GM18499 (cell line): ENCODE measurements around the gene MPC1.
"Not testable (repeated sequence)": the region's sequence is repeated elsewhere in the genome, so short reads cannot be mapped to it uniquely, and the experiment has no call there.

Source experiments
- ATAC-seq: cut with Tn5 transposase; IDR thresholded peaks from one replicate; pipeline ENCODE4 v1.9.1; 2021; ENCODE audit warnings: moderate number of reproducible peaks; ENCODE audit not compliant: insufficient read depth, unreplicated experiment

MPC1 gene

DNA sequence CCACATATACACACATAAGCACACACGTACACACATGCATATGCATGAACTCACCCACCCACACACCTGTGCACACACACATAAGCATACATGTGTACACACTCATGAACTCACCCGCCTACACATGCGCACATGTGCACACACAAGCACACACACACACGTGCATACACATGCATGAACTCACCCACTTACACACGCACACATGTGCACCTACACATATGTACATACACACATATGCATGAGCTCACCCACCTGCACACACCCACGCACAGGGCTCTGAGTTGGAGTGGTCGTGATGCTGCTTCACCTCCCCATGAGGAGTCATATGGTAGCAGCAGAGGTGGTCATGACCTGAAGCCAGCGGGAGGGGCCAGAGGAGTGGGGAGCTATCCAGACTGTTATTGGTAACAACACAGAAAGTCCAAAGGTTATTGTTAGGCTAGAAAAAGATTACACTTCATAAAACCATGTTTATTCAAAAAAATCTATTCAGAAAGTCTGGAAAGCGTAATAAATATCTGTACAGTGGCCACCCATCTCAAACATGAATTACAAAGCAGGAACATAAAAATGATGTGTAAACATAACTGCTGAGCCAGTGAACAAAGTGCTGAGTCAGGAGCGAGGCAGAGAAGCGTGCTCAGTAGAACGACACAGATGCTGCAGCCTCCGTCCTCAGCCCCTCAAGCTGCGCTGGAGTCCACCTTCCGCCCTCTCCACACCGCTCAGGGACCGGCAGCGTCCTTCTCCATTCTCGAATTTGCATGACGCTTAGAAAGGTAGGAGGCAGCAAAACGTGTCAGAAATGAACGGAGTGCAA is 26.4 kb upstream of the MPC1 start:
- no peak for ATAC-seq

DNA sequence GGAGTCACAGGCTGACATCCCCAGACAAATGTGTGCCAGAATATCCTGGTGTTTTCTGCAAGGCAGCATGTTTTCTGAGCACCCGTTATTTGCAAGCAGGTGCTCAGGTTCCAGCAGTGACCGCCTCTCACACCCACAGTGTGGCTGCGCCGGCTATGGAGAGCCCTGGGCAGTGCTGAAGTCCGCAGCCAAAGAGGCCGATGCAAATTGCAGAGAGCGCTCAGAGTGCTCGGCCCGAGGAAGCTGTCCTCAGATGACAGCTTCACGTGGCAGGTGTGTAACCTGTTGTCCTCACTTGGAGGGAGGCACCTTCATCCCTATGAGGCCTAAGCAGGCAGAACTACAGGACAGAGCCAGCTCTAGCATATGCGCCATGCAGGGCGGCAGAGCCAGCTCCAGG is 23.5 kb upstream of the MPC1 start:
- no peak for ATAC-seq

GRCh38 chr6:166405386-166405785 is 22.6 kb upstream of the MPC1 start:
- no peak for ATAC-seq

DNA sequence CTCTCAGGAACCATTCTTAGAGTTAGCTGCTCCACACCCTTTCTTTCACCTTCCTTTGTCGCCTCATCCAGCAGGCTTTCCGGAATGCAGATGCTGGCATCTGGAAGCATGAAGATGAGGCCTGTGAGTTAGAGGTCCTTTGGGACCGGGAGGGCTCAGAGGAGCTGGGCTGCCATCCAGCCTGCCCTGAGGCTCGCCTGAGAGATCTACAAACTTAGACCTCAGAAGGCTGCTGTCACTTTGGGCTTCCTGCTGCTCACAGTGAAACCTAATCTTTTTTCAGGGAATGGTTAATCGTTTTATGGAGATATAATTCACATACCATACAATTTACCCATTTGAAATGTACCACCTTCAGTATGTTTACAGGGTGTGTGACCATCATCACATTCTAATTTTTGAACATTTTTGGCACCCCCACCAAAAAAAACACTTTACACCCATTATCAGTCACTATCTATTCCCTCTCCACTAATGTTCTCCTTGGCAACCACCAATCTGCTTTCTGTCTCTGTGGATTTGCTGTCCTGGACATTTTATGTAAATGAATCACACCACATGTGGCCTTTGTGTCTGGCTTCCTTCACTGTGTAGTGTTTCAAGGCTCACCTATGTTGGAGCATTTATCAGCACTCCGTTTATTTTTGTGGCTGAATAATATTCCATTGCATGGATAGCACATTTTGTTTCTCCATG is 20.0 kb upstream of the MPC1 start:
- no peak for ATAC-seq

GRCh38 chr6:166400649-166401250 is 18.0 kb upstream of the MPC1 start:
- ATAC-seq = not testable (repeated sequence)

- no peak for ATAC-seq
Measured at GRCh38 chr6:166400181-166400580, 17.4 kb upstream of the MPC1 start.

DNA sequence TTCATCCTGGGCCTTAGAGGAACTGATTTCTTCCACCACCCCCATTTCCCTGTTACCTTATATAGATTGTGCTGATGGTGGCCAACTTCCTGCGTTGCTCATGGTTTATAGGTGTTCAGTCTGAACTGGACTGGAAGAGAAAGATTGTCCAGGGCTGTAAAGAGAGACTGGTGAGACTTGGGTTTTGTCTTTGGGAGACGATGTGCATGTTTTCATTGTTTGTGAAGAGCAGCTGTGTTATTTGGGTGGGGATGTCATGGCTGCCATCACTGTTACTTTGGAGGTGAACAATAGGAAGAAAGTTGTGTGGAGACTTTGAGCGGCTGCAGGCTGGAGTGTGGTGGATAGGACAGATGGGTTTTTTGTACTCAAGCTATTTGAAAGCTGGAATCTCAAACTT is 15.6 kb upstream of the MPC1 start:
- ATAC-seq = no peak

DNA sequence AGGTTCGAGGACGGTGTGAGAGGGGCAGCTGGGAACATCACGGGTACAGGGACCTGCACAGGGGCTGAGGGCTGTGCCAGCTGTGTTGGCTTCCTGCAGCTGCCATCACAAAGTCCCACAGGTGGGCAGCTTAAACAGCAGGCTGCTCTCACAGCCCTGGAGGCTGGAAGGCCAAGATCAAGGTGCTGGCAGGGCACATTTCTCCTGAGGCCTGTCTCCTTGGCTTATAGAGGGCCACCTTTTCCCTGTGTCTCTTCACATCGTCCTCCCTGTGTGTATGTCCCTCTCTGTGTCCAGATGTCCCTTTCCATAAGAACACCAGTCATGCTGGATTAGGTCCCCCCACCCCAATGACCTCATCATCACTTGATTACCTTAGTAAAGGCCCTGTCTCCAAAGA is 15.1 kb upstream of the MPC1 start:
- no peak for ATAC-seq

- no peak for ATAC-seq
Measured at GRCh38 chr6:166395778-166396177, 13.0 kb upstream of the MPC1 start.

- no peak for ATAC-seq
Measured at GRCh38 chr6:166395351-166395750, 12.6 kb upstream of the MPC1 start.

DNA sequence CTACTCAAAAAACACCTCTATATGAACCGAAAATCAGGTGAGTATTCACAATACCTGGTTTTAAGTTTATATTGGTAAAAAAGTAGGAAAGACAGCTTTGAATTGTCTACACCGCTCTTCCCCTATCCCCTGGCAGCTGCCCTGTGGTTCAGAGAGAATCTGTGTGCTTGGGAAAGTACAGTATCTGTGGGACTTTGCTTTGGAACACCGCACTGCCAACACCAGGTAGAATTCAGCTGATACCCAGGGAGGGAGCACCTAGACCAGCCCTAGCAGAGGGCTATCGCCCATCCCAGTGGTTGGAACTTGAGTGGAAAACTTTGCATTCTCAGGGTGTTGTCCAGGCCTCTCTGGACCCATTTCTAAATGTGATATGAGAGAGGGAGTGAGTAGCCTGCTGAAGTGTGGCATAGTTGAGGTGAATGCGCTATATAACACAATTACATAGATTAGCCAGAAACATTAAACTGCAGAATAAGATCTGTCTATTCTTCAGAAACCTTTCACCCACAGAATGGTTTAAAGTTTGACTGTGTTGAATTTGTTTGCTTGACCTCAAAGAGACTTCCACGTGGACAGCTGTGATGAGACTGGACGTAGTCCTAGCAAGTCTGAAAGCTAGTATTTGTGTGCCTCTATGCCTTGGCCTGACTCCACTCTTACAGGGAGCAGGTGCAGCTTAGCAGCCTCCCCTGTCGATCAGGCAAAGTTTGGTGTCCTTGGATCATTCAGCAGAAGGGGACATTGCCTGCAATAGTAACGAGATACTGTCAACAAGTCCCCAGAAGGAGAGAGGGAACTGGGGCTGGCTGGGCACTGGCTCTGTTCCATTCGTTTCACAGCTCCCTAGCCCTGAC is 11.5 kb upstream of the MPC1 start:
- ATAC-seq = no peak

DNA sequence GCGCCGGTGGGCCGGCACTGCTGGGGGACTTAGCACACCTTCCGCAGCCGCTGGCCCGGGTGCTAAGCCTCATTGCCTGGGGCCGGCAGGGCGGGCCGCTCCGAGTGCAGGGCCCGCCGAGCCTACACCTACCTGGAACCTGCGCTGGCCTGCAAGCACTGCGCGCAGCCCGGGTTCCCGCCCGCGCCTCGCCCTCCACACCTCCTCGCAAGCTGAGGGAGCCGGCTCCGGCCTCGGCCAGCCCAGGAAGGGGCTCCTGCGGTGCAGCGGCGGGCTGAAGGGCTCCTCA is 10.7 kb upstream of the MPC1 start:
- ATAC-seq = no peak

GRCh38 chr6:166392755-166393534 is 10.2 kb upstream of the MPC1 start:
- not testable (repeated sequence) for ATAC-seq

GRCh38 chr6:166389119-166389518 is 6.4 kb upstream of the MPC1 start:
- ATAC-seq = no peak

GRCh38 chr6:166388290-166389004 is 5.7 kb upstream of the MPC1 start:
- no peak for ATAC-seq

DNA sequence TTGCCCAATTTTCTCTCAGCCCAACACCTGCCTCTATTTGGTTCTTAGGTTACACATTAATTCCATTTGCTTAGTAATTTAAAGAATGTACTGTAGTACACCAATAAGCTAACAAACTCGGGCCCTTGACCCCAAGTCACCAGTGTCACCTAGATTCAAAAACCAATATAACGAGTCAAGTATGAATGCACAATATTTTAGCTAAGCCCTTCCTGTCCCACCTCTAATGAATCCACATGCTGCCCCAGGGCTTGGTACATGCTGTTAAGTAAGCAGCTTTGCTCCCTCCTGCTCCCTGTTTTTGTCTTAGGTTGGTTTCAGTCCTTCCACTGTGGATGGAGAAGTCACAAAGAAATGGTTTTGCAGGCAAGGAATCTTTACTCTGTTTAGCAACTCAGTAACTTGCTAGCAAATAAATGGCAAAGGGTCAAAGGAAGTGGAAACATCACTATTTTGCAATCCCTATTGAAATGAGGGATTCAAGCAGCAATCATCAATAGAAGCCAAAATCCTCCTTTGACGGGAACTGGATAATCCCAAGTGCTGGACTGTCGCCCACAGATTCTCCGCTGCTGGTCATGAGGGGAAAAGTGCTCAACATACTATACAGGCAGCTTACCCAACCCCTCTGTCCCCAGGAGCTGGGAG is 5.0 kb upstream of the MPC1 start:
- no peak for ATAC-seq

DNA sequence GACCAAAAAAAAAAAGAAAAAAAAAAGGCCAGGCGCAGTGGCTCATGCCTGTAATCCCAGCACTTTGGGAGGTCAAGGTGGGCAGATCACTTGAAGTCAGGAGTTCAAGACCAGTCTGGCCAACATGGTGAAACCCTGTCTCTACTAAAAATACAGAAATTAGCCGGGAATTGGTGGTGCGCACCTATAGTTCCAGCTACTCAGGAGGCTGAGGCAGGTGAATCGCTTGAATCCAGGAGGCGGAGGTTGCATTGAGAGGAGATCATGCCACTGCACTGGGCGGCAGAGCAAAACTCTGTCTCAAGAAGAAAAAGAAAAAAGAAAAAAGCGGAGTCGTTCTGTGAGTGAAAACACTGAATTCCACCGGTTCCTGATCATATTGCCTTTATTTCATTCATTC is 4.4 kb upstream of the MPC1 start:
- not testable (repeated sequence) for ATAC-seq

- ATAC-seq = no peak
Measured at GRCh38 chr6:166386111-166386510, 3.4 kb upstream of the MPC1 start.

GRCh38 chr6:166383802-166384363 is 1.1 kb upstream of the MPC1 start:
- not testable (repeated sequence) for ATAC-seq
